ENCODE results near the gene PPM1L. TPM values are rescaled to one million over a fixed set of nuclear protein-coding genes. Genes with fewer than 3 reads are reported as not detected.

Gene PPM1L
- total and polyA plus RNA-seq, 2 of the 13 experiments (the other 11 are each of a cell fraction or from before 2014, with no cell fraction given) = 0.22 to 1.4 TPM

DNA sequence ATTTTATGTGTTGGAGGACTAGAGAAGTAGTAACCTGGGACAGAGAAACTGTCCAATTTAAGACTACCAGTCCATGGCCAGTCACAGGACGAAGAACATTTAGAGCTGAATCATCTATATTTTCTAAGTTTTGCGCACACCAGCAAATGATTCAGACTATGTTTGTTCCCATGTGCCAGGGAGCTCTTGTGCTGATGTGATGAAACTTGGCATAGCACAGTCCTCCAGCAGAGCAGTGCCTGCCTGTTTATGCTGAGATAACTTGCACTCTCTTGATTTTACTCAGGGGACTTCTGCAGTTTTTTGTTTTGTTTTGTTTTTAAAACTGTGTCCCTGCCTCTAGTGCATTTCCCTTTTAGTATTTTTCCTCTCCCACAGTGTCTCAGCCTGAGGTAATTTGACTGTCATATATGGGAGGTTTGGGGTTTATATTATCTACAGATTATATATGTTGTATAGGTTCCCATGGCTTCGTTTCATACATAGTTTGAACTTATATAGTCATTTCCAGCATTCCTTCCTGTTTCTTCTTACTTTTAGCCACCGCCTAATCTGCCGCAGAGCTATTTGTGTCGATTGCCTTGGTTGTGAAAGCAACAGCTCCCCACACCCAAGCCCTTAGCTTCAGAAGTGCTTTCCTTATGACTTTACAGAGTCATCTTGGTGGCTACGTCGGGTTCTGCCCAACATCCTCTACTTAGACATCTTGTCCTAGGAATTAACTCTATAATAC is 45.5 kb downstream of the PPM1L start (continued):
- TF ChIP-seq ZNF883 (CRISPR knock-in tag; IDR thresholded peaks at IDR 0.05; ENCODE audit: not compliant biosample characterization) (no peak), ZNF678 (CRISPR knock-in tag; IDR thresholded peaks at IDR 0.05) (no peak), NFE2L2 (IDR thresholded peaks at IDR 0.05; ENCODE audit: low read length) (no peak), SATB2 (CRISPR knock-in tag; IDR thresholded peaks at IDR 0.05) (no peak), ZNF839 (CRISPR knock-in tag; IDR thresholded peaks at IDR 0.05; ENCODE audit: borderline replicate concordance) (no peak), MAFF (IDR thresholded peaks at IDR 0.05; ENCODE audit: low read depth, low read length) (0 out of 2 replicates have a peak, but pooled peaks have one; percentile 22), RORA (CRISPR knock-in tag; IDR thresholded peaks at IDR 0.05) (no peak)

DNA sequence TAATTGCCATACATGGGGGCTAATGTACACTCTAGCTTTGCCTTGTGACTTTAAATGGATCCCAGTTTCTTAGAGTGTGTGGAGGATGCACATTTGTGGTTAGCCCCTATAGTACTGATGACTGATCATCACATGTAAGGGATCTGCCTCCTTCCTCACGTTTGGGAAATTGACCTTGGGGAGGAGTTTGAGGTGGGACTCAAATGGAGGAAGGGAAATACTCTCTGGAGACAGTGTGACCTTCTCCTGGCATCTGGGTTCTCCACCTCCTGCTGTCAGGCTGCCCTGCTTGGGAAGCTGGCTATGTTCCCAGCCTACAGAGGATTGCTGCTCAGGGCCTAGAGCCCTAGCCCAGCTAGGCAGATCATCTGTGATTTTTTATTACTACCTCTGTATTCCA is 48.7 kb downstream of the PPM1L start:
- Histone ChIP-seq H2AFZ (ENCODE audit: low read length) (no peak overlapping the region), H4K20me1 (ENCODE audit: insufficient read depth, low read length) (no peaks in the 10 kb centered on the region), H3K9ac (ENCODE audit: insufficient read depth, low read depth, low read length) (no peak overlapping the region), H3K9me3 (ENCODE audit: low read length) (no peaks in the 10 kb centered on the region), H3K79me2 (ENCODE audit: insufficient read depth, low read length) (no peaks in the 10 kb centered on the region), H3K4me3 (replicated peaks in 1 of 3; ENCODE audit: insufficient read depth in 1 of 3, low read depth in 2 of 3, low read length in 3 of 3) (no peak overlapping the region), H3K4me2 (ENCODE audit: low read depth, low read length) (no peak overlapping the region), H3K27me3 (ENCODE audit: control insufficient read depth in 1 of 2, insufficient read depth in 2 of 2, low read length in 2 of 2) (no peaks in the 10 kb centered on the region), H3K4me1 (ENCODE audit: insufficient read depth, low read length) (no peaks in the 10 kb centered on the region), H3K27ac (ENCODE audit: extremely low read length, insufficient read depth, low read length) (no peak overlapping the region), H3K36me3 (replicated peaks in 1 of 2; ENCODE audit: control insufficient read depth in 1 of 2, insufficient read depth in 2 of 2, low read length in 2 of 2) (no peaks in the 10 kb centered on the region)
- CTCF ChIA-PET (ENCODE audit: low intra/inter-chr PET ratio, low total read pairs) = no interaction called here
- DNase-seq (ENCODE audit: low spot score) (no peak), FAIRE-seq (no peak), ATAC-seq (no peak)
- in situ Hi-C loops (cut with HindIII; ENCODE audit: extremely low pct_ligation_motif_present, low pct_unique_long_range_greater_than_20kb) (no loop called here), intact Hi-C loops (cut with micrococcal nuclease; ENCODE audit: unreplicated experiment) (no loop called here)
- POLR2A ChIA-PET = no interaction called here
- no TSS peak for BruUV-seq (replicated peaks)
- WGBS (ENCODE audit: low lambda C conversion rate) = 0% methylated on average over 1 of the region's 1 CpG
- TF ChIP-seq ZNF282 (IDR thresholded peaks at IDR 0.05; ENCODE audit: partially characterized antibody) (no peak), HMGA1 (CRISPR knock-in tag; conservative IDR thresholded peaks at IDR 0.05) (no peak), THRA (CRISPR knock-in tag; IDR thresholded peaks at IDR 0.05; ENCODE audit: borderline replicate concordance) (no peak), GLMP (CRISPR knock-in tag; IDR thresholded peaks at IDR 0.05; ENCODE audit: borderline replicate concordance) (no peak), ZSCAN12 (CRISPR knock-in tag; IDR thresholded peaks at IDR 0.05) (no peak), EP300 (IDR thresholded peaks at IDR 0.05; ENCODE audit: low read depth in 2 of 2, low read length in 2 of 2) (no peak), EP300 (CRISPR knock-in tag; IDR thresholded peaks at IDR 0.05; ENCODE audit: borderline replicate concordance) (no peak)
- TF ChIP-seq, protein P1, sequence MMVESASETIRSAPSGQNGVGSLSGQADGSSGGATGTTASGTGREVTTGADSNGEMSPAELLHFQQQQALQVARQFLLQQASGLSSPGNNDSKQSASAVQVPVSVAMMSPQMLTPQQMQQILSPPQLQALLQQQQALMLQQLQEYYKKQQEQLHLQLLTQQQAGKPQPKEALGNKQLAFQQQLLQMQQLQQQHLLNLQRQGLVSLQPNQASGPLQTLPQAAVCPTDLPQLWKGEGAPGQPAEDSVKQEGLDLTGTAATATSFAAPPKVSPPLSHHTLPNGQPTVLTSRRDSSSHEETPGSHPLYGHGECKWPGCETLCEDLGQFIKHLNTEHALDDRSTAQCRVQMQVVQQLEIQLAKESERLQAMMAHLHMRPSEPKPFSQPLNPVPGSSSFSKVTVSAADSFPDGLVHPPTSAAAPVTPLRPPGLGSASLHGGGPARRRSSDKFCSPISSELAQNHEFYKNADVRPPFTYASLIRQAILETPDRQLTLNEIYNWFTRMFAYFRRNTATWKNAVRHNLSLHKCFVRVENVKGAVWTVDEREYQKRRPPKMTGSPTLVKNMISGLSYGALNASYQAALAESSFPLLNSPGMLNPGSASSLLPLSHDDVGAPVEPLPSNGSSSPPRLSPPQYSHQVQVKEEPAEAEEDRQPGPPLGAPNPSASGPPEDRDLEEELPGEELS (CRISPR knock-in tag; IDR thresholded peaks at IDR 0.05) = no peak
- TF ChIP-seq, protein P2, sequence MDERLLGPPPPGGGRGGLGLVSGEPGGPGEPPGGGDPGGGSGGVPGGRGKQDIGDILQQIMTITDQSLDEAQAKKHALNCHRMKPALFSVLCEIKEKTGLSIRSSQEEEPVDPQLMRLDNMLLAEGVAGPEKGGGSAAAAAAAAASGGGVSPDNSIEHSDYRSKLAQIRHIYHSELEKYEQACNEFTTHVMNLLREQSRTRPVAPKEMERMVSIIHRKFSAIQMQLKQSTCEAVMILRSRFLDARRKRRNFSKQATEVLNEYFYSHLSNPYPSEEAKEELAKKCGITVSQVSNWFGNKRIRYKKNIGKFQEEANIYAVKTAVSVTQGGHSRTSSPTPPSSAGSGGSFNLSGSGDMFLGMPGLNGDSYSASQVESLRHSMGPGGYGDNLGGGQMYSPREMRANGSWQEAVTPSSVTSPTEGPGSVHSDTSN (CRISPR knock-in tag; IDR thresholded peaks at IDR 0.05) = no peak

Data from HepG2 (cell line).